Tibial artery (tissue), 4 donors: Measurements from ENCODE around the gene COMMD8.

Experiments
- DNase-seq, 2 donors: peaks; one replicate each; pipeline ENCODE4 v3.0.0-alpha.2; 2019
- H3K27ac ChIP-seq, 2 donors: fragments of 200-600 bp; sonication (generic) in 1 of 2; 1 replicate in 1 of 2; 2 replicates in 1 of 2; pipeline ENCODE4 v1.5.1; 2018 to 2019; ENCODE audit warnings: mild to moderate bottlenecking in 1 of 2
- H3K27me3 ChIP-seq, 2 donors: fragments of 200-600 bp; sonication (generic) in 1 of 2; one replicate each; pipeline versions ENCODE4 v1.5.1 to v1.6.0; 2016 to 2019
- H3K36me3 ChIP-seq, 3 donors: fragments of 200-600 bp; sonication (generic) in 2 of 3; one replicate each; pipeline ENCODE4 v1.5.1; 2016 to 2019; ENCODE audit warnings: mild to moderate bottlenecking in 2 of 3
- H3K4me1 ChIP-seq, 4 donors: fragments of 200-600 bp; sonication (generic) in 2 of 4; 1 replicate in 3 of 4; 2 replicates in 1 of 4; pipeline ENCODE4 v1.5.1; 2016 to 2019
- H3K4me3 ChIP-seq, 2 donors: fragments of 200-600 bp; sonication (generic) in 1 of 2; 1 replicate in 1 of 2; 2 replicates in 1 of 2; pipeline ENCODE4 v1.5.1; 2018 to 2019; ENCODE audit warnings: mild to moderate bottlenecking in 2 of 2
- H3K9me3 ChIP-seq, 3 donors: fragments of 200-600 bp; sonication (generic) in 1 of 3; one replicate each; pipeline ENCODE4 v1.5.1; 2016 to 2019
- CTCF ChIP-seq, 2 experiments: fragments of 200-600 bp in 1 of 2; fragments of 450-650 bp in 1 of 2; IDR thresholded peaks; one replicate each; pipeline ENCODE4 v1.5.1; 2017 to 2019; ENCODE audit warnings: antibody characterized with exemption in 2 of 2, mild to moderate bottlenecking in 1 of 2, moderate library complexity in 1 of 2
- intact Hi-C: fragments of 100-400 bp; cut with DNase I; formaldehyde crosslinking; loops from one replicate; pipeline ENCODE4 v1.15.0; 2023; ENCODE audit warnings: low total_unique reads

The COMMD8 gene

GRCh38 chr4:47432749-47433148 lies 30.8 kb downstream of the COMMD8 start:
- no peak overlapping the region for H3K27ac ChIP-seq
- H3K4me1 ChIP-seq, result no peaks in the 10 kb centered on the region
- intact Hi-C loops, result no loop called here
- DNase-seq, result no peak
- TF ChIP-seq CTCF (IDR thresholded peaks at IDR 0.05), result no peak
- no peaks in the 10 kb centered on the region for H3K27me3 ChIP-seq
- no peaks in the 10 kb centered on the region for H3K9me3 ChIP-seq
- no peak overlapping the region for H3K4me3 ChIP-seq
- H3K36me3 ChIP-seq, result no peaks in the 10 kb centered on the region

- no peaks in the 10 kb centered on the region for H3K4me1 ChIP-seq
- H3K27me3 ChIP-seq, result no peaks in the 10 kb centered on the region
- no peak overlapping the region for H3K27ac ChIP-seq
- intact Hi-C loops, result no loop called here
- DNase-seq, result no peak
- no peak overlapping the region for H3K4me3 ChIP-seq
- no peak for TF ChIP-seq CTCF (IDR thresholded peaks at IDR 0.05)
- no peaks in the 10 kb centered on the region for H3K36me3 ChIP-seq
- H3K9me3 ChIP-seq, result no peaks in the 10 kb centered on the region
These were observed 35.6 kb downstream of the COMMD8 start for GRCh38 chr4:47427935-47428334.

- TF ChIP-seq CTCF (IDR thresholded peaks at IDR 0.05), result no peak
- Histone ChIP-seq H3K27me3 (no peaks in the 10 kb centered on the region), H3K27ac (no peak overlapping the region), H3K36me3 (no peaks in the 10 kb centered on the region), H3K9me3 (no peaks in the 10 kb centered on the region), H3K4me1 (no peaks in the 10 kb centered on the region), H3K4me3 (no peak overlapping the region)
- intact Hi-C loops, result no loop called here
- DNase-seq, result no peak
These were observed 37.9 kb downstream of the COMMD8 start for GRCh38 chr4:47425628-47426027.

- intact Hi-C loops, result no loop called here
- no peak for TF ChIP-seq CTCF (IDR thresholded peaks at IDR 0.05)
- no peak for DNase-seq
- H3K27me3 ChIP-seq, result no peaks in the 10 kb centered on the region
- H3K4me3 ChIP-seq, result no peak overlapping the region
- H3K4me1 ChIP-seq, result no peaks in the 10 kb centered on the region
- no peaks in the 10 kb centered on the region for H3K9me3 ChIP-seq
- no peaks in the 10 kb centered on the region for H3K36me3 ChIP-seq
- no peak overlapping the region for H3K27ac ChIP-seq
These were observed 44.2 kb downstream of the COMMD8 start for GRCh38 chr4:47419296-47419695.

GRCh38 chr4:47418147-47418546 lies 45.4 kb downstream of the COMMD8 start:
- Histone ChIP-seq H3K36me3 (no peaks in the 10 kb centered on the region), H3K9me3 (no peaks in the 10 kb centered on the region), H3K27ac (no peak overlapping the region), H3K4me3 (no peak overlapping the region), H3K27me3 (no peaks in the 10 kb centered on the region), H3K4me1 (no peaks in the 10 kb centered on the region)
- no peak for DNase-seq
- no peak for TF ChIP-seq CTCF (IDR thresholded peaks at IDR 0.05)
- intact Hi-C loops, result no loop called here

GRCh38 chr4:47415719-47416118 lies 47.8 kb downstream of the COMMD8 start:
- H3K4me3 ChIP-seq, result no peak overlapping the region
- no peaks in the 10 kb centered on the region for H3K9me3 ChIP-seq
- H3K27ac ChIP-seq, result no peak overlapping the region
- no peaks in the 10 kb centered on the region for H3K36me3 ChIP-seq
- no peaks in the 10 kb centered on the region for H3K4me1 ChIP-seq
- TF ChIP-seq CTCF (IDR thresholded peaks at IDR 0.05), result no peak
- DNase-seq, result no peak
- no peaks in the 10 kb centered on the region for H3K27me3 ChIP-seq
- intact Hi-C loops, result no loop called here
